ENCODE results near the gene NPW.

DNA sequence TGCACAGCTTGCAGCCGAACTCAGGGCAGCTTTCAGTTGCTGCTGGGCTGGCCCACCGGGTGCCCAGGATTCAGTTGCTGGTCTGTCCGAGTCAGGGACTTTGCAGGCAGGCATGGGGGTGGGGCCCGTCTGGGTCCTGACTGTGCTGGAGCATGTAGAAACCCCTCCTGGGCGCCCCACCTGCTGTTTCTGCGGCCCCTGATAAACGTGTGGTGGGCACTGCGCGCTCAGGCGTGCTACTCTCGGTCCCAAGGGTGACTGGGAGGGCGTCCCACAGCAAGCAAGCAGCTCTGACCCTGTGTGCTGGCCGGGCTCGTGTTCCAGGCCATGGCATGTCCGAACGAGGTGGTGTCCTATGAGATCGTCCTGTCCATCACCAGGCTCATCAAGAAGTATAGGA is 40.8 kb downstream of the NPW start:
- TF ChIP-seq, protein P1, sequence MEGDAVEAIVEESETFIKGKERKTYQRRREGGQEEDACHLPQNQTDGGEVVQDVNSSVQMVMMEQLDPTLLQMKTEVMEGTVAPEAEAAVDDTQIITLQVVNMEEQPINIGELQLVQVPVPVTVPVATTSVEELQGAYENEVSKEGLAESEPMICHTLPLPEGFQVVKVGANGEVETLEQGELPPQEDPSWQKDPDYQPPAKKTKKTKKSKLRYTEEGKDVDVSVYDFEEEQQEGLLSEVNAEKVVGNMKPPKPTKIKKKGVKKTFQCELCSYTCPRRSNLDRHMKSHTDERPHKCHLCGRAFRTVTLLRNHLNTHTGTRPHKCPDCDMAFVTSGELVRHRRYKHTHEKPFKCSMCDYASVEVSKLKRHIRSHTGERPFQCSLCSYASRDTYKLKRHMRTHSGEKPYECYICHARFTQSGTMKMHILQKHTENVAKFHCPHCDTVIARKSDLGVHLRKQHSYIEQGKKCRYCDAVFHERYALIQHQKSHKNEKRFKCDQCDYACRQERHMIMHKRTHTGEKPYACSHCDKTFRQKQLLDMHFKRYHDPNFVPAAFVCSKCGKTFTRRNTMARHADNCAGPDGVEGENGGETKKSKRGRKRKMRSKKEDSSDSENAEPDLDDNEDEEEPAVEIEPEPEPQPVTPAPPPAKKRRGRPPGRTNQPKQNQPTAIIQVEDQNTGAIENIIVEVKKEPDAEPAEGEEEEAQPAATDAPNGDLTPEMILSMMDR (IDR thresholded peaks at IDR 0.05; ENCODE audit: low read depth, low read length, poor library complexity, severe bottlenecking), result no peak
- no peak for TF ChIP-seq EZH2phosphoT487 (IDR thresholded peaks at IDR 0.05; ENCODE audit: borderline replicate concordance, low read length)

Data from DOHH2 (cell line).